NB4 (cell line): Measurements from ENCODE around the gene LYST.

Experiments used
- POLR2A ChIP-seq: IDR thresholded peaks from 2 replicates; pipeline ENCODE4 v1.6.1; 2011; ENCODE audit warnings: mild to moderate bottlenecking; ENCODE audit not compliant: insufficient read length; ENCODE audit errors: extremely low read depth
- TF ChIP-seq, protein P1 (sequence below): IDR thresholded peaks from 2 replicates; pipeline ENCODE4 v1.6.1; 2011; ENCODE audit warnings: low read depth, low read length

GRCh38 chr1:235838021-235838420, 28.7 kb downstream of the LYST start:
- no peak for TF ChIP-seq POLR2A
- TF ChIP-seq, protein P1, sequence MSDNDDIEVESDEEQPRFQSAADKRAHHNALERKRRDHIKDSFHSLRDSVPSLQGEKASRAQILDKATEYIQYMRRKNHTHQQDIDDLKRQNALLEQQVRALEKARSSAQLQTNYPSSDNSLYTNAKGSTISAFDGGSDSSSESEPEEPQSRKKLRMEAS: no peak
